ENCODE data around the gene ALPK3. TPM values are rescaled to one million over a fixed set of nuclear protein-coding genes. Genes with fewer than 3 reads are reported as not detected.

Gene ALPK3
- total RNA-seq, 1 experiment from 2014 or later, result 16.5 TPM

DNA sequence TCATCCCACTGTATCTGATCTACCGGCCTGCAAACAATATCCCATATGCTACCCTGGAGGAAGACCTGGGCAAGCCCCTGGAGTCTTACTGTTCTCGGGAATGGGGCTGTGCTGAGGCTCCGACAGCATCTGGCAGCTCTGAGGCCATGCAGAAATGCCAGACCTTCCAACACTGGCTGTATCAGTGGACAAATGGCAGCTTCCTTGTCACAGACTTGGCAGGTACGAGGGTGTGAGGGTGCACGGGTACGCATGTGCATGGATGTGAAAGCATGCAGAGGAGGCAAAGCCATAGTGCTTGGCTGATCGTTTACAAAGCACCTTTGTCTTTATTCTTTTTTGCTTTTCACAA is 47.3 kb downstream of the ALPK3 start:
- CTCF ChIA-PET, result interaction anchor here (0.6 to 4.1 kb wide), 7 partner anchors 8 to 293 kb away, joined by 3 to 20 read pairs (median 3); partner anchors contain the start of gene NMB
- no peak overlapping the region for H3K27ac Mint-ChIP-seq
- DNase-seq (ENCODE audit: low spot score) (no peak), ATAC-seq (no peak)
- TF ChIP-seq, protein P1, sequence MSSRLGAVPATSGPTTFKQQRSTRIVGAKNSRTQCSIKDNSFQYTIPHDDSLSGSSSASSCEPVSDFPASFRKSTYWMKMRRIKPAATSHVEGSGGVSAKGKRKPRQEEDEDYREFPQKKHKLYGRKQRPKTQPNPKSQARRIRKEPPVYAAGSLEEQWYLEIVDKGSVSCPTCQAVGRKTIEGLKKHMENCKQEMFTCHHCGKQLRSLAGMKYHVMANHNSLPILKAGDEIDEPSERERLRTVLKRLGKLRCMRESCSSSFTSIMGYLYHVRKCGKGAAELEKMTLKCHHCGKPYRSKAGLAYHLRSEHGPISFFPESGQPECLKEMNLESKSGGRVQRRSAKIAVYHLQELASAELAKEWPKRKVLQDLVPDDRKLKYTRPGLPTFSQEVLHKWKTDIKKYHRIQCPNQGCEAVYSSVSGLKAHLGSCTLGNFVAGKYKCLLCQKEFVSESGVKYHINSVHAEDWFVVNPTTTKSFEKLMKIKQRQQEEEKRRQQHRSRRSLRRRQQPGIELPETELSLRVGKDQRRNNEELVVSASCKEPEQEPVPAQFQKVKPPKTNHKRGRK (CRISPR knock-in tag; IDR thresholded peaks at IDR 0.05; ENCODE audit: borderline replicate concordance), result no peak
- TF ChIP-seq ETV6 (CRISPR knock-in tag; IDR thresholded peaks at IDR 0.05), result no peak
- no peak for TF ChIP-seq ZNF232 (CRISPR knock-in tag; IDR thresholded peaks at IDR 0.05)
- no peaks in the 10 kb centered on the region for H3K4me1 Mint-ChIP-seq
- no peak overlapping the region for H3K4me3 Mint-ChIP-seq
- H3K36me3 Mint-ChIP-seq, result peaks cover 3% of the 10 kb centered on the region; the same call in 1 of the 2 replicates
- H3K9me3 Mint-ChIP-seq, result no peaks in the 10 kb centered on the region
- H3K27me3 Mint-ChIP-seq (ENCODE audit: low read depth), result no peaks in the 10 kb centered on the region
- POLR2A ChIA-PET, result no interaction called here

DNA sequence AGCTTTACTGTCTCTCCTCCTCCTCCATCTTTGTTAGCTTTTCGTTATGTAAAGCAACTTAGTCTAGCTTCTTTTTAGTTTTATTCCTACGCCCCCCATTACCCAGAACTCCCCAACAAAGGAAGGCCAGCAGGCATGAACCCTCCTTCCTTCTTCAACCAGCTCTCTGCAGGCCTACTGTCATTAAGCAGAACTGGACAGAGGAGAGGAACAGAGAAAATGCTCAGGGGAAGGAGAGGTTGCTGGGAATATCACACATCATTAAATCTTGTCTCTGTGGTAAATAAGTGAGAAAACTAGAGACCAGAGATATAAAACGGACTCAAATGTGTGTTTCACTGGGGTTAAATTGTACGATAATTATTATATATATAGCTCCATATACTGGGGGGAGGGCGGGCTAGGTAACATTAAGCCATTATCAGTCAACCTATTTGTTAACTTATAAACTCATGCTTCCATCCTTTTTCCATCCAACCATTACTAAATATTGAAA is 48.0 kb downstream of the ALPK3 start:
- POLR2A ChIA-PET, result no interaction called here
- CTCF ChIA-PET, result interaction anchor here (0.6 to 4.1 kb wide), 5 partner anchors 13 to 294 kb away, joined by 3 to 20 read pairs (median 3); partner anchors contain the start of gene NMB
- Mint-ChIP-seq H3K27ac (no peak overlapping the region), H3K4me1 (no peaks in the 10 kb centered on the region), H3K36me3 (peaks cover 3% of the 10 kb centered on the region; the same call in 1 of the 2 replicates), H3K4me3 (no peak overlapping the region), H3K9me3 (no peaks in the 10 kb centered on the region), H3K27me3 (ENCODE audit: low read depth) (no peaks in the 10 kb centered on the region)
- DNase-seq (ENCODE audit: low spot score) (no peak), ATAC-seq (no peak)
- TF ChIP-seq, protein P2, sequence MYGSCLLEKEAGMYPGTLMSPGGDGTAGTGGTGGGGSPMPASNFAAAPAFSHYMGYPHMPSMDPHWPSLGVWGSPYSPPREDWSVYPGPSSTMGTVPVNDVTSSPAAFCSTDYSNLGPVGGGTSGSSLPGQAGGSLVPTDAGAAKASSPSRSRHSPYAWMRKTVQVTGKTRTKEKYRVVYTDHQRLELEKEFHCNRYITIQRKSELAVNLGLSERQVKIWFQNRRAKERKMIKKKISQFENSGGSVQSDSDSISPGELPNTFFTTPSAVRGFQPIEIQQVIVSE (CRISPR knock-in tag; IDR thresholded peaks at IDR 0.05; ENCODE audit: borderline replicate concordance), result no peak

DNA sequence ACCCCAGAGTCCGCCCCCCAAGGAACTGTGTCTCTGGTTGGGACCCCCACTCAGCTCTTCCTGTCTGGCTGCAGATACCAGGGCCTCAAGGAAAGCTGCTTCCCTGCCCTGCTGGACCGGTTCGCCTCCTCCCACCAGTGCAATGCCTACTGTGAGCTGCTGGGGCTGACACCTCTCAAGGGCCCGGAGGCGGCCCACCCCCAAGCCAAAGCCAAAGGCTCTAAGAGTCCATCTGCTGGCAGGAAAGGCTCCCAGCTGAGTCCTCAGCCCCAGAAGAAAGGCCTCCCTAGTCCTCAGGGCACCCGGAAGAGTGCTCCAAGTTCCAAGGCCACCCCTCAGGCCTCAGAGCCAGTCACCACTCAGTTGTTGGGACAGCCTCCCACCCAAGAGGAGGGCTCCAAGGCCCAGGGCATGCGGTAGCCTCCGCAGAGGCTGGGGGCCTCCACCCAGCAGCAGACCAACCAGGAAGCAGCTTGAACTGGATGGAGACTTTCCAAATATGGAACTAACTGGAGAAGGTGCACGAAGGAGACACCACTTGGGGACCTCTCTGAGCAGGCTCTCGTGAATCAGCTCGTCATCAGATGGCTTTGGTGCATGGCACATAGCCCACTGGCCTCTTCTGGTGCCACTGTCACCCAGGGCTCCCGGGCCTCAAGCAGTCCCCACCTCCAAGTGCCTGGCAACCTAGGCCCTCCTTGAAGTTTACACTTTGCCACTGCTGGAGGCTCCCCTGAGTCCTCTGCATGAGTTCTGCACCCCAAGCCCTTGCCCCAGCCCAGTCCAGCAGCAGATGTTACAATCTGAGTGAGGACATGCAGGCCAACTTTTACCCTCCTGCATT is 51.1 kb downstream of the ALPK3 start:
- POLR2A ChIA-PET, result no interaction called here
- no peaks in the 10 kb centered on the region for H3K9me3 Mint-ChIP-seq
- no peaks in the 10 kb centered on the region for H3K27me3 Mint-ChIP-seq (ENCODE audit: low read depth)
- H3K27ac Mint-ChIP-seq, result no peak overlapping the region; the same call in 1 of the 2 replicates
- no peaks in the 10 kb centered on the region for H3K4me1 Mint-ChIP-seq
- TF ChIP-seq TP53 (CRISPR knock-in tag; IDR thresholded peaks at IDR 0.05), result no peak
- no peak for TF ChIP-seq IRF2 (CRISPR knock-in tag; IDR thresholded peaks at IDR 0.05; ENCODE audit: borderline replicate concordance, low read depth)
- no peak for TF ChIP-seq OVOL2 (CRISPR knock-in tag; IDR thresholded peaks at IDR 0.05; ENCODE audit: borderline replicate concordance)
- no peak for TF ChIP-seq NFE2L1 (CRISPR knock-in tag; IDR thresholded peaks at IDR 0.05)
- no peak for TF ChIP-seq TEAD1 (CRISPR knock-in tag; IDR thresholded peaks at IDR 0.05)
- TF ChIP-seq FOXK1 (CRISPR knock-in tag; IDR thresholded peaks at IDR 0.05), result no peak
- ATAC-seq, result no peak
- CTCF ChIA-PET, result interaction anchor here (1.1 to 2.6 kb wide), 2 partner anchors 10 to 210 kb away, joined by 4 to 18 read pairs; partner anchors contain the start of gene NMB
- no peak overlapping the region for H3K4me3 Mint-ChIP-seq
- peaks cover 3% of the 10 kb centered on the region; the same call in 1 of the 2 replicates for H3K36me3 Mint-ChIP-seq
- DNase-seq (ENCODE audit: low spot score), result no peak

DNA sequence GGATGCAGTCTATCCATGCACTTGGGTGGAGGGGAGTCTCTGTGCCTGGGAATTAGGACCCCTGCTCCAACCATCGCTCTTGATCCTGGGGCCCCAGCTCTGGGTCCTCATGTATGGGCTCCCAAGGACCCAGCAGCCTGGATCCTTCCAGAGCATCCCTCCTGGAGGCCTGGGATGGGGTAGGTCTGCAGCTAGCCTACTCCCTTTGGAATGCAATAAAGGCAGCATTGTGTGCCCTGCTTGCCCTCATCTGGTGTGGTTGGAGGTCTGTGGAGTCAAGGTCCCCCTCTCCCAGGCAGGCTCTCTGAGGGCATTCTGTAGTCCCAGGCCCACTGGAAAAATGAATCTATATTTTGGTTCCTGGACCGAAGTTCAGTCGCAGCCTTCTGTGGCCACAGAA is 52.4 kb downstream of the ALPK3 start:
- H3K27ac Mint-ChIP-seq, result no peak overlapping the region
- ChIA-PET POLR2A (no interaction called here), CTCF (interaction anchor here (2.6 kb wide), 1 partner anchor 9 kb away, joined by 18 read pairs; no protein-coding TSS in a partner anchor)
- DNase-seq (ENCODE audit: low spot score) (no peak), ATAC-seq (no peak)
- no peaks in the 10 kb centered on the region for H3K4me1 Mint-ChIP-seq
- no peaks in the 10 kb centered on the region for H3K27me3 Mint-ChIP-seq (ENCODE audit: low read depth)
- H3K9me3 Mint-ChIP-seq, result no peaks in the 10 kb centered on the region
- H3K4me3 Mint-ChIP-seq, result no peak overlapping the region
- H3K36me3 Mint-ChIP-seq, result peaks cover 3% of the 10 kb centered on the region; the same call in 1 of the 2 replicates
- TF ChIP-seq ZNF317 (CRISPR knock-in tag; IDR thresholded peaks at IDR 0.05; ENCODE audit: borderline replicate concordance, low read depth) (no peak), FOXP1 (CRISPR knock-in tag; IDR thresholded peaks at IDR 0.05; ENCODE audit: borderline replicate concordance) (no peak), ZNF121 (CRISPR knock-in tag; IDR thresholded peaks at IDR 0.05) (no peak), CBFB (CRISPR knock-in tag; IDR thresholded peaks at IDR 0.05; ENCODE audit: low read depth) (no peak)
- TF ChIP-seq, protein P3, sequence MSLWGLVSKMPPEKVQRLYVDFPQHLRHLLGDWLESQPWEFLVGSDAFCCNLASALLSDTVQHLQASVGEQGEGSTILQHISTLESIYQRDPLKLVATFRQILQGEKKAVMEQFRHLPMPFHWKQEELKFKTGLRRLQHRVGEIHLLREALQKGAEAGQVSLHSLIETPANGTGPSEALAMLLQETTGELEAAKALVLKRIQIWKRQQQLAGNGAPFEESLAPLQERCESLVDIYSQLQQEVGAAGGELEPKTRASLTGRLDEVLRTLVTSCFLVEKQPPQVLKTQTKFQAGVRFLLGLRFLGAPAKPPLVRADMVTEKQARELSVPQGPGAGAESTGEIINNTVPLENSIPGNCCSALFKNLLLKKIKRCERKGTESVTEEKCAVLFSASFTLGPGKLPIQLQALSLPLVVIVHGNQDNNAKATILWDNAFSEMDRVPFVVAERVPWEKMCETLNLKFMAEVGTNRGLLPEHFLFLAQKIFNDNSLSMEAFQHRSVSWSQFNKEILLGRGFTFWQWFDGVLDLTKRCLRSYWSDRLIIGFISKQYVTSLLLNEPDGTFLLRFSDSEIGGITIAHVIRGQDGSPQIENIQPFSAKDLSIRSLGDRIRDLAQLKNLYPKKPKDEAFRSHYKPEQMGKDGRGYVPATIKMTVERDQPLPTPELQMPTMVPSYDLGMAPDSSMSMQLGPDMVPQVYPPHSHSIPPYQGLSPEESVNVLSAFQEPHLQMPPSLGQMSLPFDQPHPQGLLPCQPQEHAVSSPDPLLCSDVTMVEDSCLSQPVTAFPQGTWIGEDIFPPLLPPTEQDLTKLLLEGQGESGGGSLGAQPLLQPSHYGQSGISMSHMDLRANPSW (CRISPR knock-in tag; conservative IDR thresholded peaks at IDR 0.05; ENCODE audit: low read depth), result no peak
- TF ChIP-seq, protein P4, sequence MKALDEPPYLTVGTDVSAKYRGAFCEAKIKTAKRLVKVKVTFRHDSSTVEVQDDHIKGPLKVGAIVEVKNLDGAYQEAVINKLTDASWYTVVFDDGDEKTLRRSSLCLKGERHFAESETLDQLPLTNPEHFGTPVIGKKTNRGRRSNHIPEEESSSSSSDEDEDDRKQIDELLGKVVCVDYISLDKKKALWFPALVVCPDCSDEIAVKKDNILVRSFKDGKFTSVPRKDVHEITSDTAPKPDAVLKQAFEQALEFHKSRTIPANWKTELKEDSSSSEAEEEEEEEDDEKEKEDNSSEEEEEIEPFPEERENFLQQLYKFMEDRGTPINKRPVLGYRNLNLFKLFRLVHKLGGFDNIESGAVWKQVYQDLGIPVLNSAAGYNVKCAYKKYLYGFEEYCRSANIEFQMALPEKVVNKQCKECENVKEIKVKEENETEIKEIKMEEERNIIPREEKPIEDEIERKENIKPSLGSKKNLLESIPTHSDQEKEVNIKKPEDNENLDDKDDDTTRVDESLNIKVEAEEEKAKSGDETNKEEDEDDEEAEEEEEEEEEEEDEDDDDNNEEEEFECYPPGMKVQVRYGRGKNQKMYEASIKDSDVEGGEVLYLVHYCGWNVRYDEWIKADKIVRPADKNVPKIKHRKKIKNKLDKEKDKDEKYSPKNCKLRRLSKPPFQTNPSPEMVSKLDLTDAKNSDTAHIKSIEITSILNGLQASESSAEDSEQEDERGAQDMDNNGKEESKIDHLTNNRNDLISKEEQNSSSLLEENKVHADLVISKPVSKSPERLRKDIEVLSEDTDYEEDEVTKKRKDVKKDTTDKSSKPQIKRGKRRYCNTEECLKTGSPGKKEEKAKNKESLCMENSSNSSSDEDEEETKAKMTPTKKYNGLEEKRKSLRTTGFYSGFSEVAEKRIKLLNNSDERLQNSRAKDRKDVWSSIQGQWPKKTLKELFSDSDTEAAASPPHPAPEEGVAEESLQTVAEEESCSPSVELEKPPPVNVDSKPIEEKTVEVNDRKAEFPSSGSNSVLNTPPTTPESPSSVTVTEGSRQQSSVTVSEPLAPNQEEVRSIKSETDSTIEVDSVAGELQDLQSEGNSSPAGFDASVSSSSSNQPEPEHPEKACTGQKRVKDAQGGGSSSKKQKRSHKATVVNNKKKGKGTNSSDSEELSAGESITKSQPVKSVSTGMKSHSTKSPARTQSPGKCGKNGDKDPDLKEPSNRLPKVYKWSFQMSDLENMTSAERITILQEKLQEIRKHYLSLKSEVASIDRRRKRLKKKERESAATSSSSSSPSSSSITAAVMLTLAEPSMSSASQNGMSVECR (CRISPR knock-in tag; IDR thresholded peaks at IDR 0.05; ENCODE audit: borderline replicate concordance), result no peak
- TF ChIP-seq, protein P1 (CRISPR knock-in tag; IDR thresholded peaks at IDR 0.05; ENCODE audit: borderline replicate concordance), result no peak
